Keratinocyte (primary cell): ENCODE results near the gene TSC1. TPM values are rescaled to one million over a fixed set of nuclear protein-coding genes. Genes with fewer than 3 reads are reported as not detected.

Experiments
- DNase-seq: peaks from one replicate; pipeline ENCODE4 v3.0.0-alpha.2; 2011; ENCODE audit warnings: low read depth, missing footprints, low spot score
- FAIRE-seq: peaks from 2 replicates; lab custom pipeline; 2011; peaks lifted over from hg19 to GRCh38; lab: Jason Lieb, UNC
- H2AFZ ChIP-seq: 2 replicates; pipeline ENCODE4 v1.6.0; 2012; ENCODE audit warnings: low read length, control low read depth, inconsistent platforms; ENCODE audit not compliant: control insufficient read depth
- H3K27ac ChIP-seq: 2 replicates; pipeline ENCODE4 v1.5.1; 2011; ENCODE audit warnings: low read length; ENCODE audit not compliant: control insufficient read depth, insufficient read depth
- H3K27me3 ChIP-seq: 3 replicates; pipeline ENCODE4 v1.6.0; 2011; ENCODE audit warnings: low read length; ENCODE audit not compliant: control insufficient read depth, insufficient read depth; ENCODE audit errors: extremely low read depth
- H3K36me3 ChIP-seq, 2 experiments: 2 replicates in 1 of 2; 3 replicates in 1 of 2; pipeline ENCODE4 v1.5.1; 2011; ENCODE audit warnings: low read length in 2 of 2, mild to moderate bottlenecking in 1 of 2; ENCODE audit not compliant: control insufficient read depth in 2 of 2, insufficient read depth in 2 of 2; ENCODE audit errors: extremely low read depth in 1 of 2
- H3K4me1 ChIP-seq: 3 replicates; pipeline ENCODE4 v1.5.1; 2011; ENCODE audit warnings: low read length; ENCODE audit not compliant: control insufficient read depth, insufficient read depth; ENCODE audit errors: extremely low read depth
- H3K4me2 ChIP-seq: 3 replicates; pipeline ENCODE4 v1.6.0; 2011; ENCODE audit warnings: low read depth, low read length; ENCODE audit not compliant: control insufficient read depth, insufficient read depth; ENCODE audit errors: extremely low read depth
- H3K4me3 ChIP-seq, 3 experiments: fragments of 200-600 bp in 1 of 3; sonication (generic) in 1 of 3; 2 replicates in 2 of 3; 3 replicates in 1 of 3; pipeline ENCODE4 v1.5.1; 2011 to 2016; ENCODE audit warnings: low read length in 3 of 3, mild to moderate bottlenecking in 3 of 3, control low read depth in 2 of 3, inconsistent platforms in 1 of 3, low read depth in 1 of 3, mixed read lengths in 1 of 3, mixed run types in 1 of 3, moderate library complexity in 1 of 3; ENCODE audit not compliant: control insufficient read depth in 2 of 3, insufficient read depth in 2 of 3; ENCODE audit errors: extremely low read depth in 1 of 3
- H3K79me2 ChIP-seq: 2 replicates; pipeline ENCODE4 v1.6.0; 2012; ENCODE audit warnings: low read length; ENCODE audit not compliant: control insufficient read depth, insufficient read depth
- H3K9ac ChIP-seq: 3 replicates; pipeline ENCODE4 v1.6.0; 2011; ENCODE audit warnings: low read length; ENCODE audit not compliant: control insufficient read depth, insufficient read depth; ENCODE audit errors: extremely low read depth
- H3K9me1 ChIP-seq: 3 replicates; pipeline ENCODE4 v1.6.0; 2011; ENCODE audit warnings: low read length; ENCODE audit not compliant: control insufficient read depth, insufficient read depth; ENCODE audit errors: extremely low read depth
- H3K9me3 ChIP-seq: 2 replicates; pipeline ENCODE4 v1.5.1; 2012; ENCODE audit warnings: low read depth, low read length; ENCODE audit not compliant: control insufficient read depth
- H4K20me1 ChIP-seq: 3 replicates; pipeline ENCODE4 v1.6.0; 2011; ENCODE audit warnings: low read length; ENCODE audit not compliant: control insufficient read depth, insufficient read depth; ENCODE audit errors: extremely low read depth
- EZH2 ChIP-seq: IDR thresholded peaks from one replicate; pipeline ENCODE4 v1.6.1; 2012; ENCODE audit warnings: inconsistent platforms, mild to moderate bottlenecking, low read length, moderate library complexity
- dilution Hi-C: fragments of 300-500 bp; cut with MboI; formaldehyde crosslinking; loops from one replicate; pipeline ENCODE4 v1.7.0; 2020; ENCODE audit warnings: low sequenced_read_pairs; ENCODE audit not compliant: extremely low pct_ligation_motif_present
- polyA plus RNA-seq, 5 experiments: library from polyadenylated mRNA; depleted of rRNA in 3 of 5; stranded (reverse) in 3 of 5; stranded (forward) in 1 of 5; unstranded in 1 of 5; fragments of >200 nt; gene quantifications; 1 replicate in 1 of 5; 2 replicates in 3 of 5; 3 replicates in 1 of 5; pipeline versions ENCODE4 v1.2.1 to v1.2.3, GENCODE V29; 2011 to 2012; ENCODE audit warnings: missing spikeins in 2 of 5, low read depth in 1 of 5, low replicate concordance in 1 of 5
- TF ChIP-seq, protein P1 (sequence below), 3 experiments: IDR thresholded peaks in 1 of 3; conservative IDR thresholded peaks in 1 of 3; optimal IDR thresholded peaks in 1 of 3; 2 replicates in 2 of 3; 3 replicates in 1 of 3; pipeline versions ENCODE3 to v1.5.1; 2011; ENCODE audit warnings: low read length in 3 of 3, mild to moderate bottlenecking in 3 of 3, moderate library complexity in 2 of 3, control low read depth in 1 of 3, inconsistent platforms in 1 of 3; ENCODE audit not compliant: insufficient read depth in 2 of 3; ENCODE audit errors: extremely low read depth in 1 of 3

TSC1 gene
- polyA plus RNA-seq, 1 donor (not counting 4 experiments of a cell fraction or from before 2014, with no cell fraction given), result 26.1 TPM

DNA sequence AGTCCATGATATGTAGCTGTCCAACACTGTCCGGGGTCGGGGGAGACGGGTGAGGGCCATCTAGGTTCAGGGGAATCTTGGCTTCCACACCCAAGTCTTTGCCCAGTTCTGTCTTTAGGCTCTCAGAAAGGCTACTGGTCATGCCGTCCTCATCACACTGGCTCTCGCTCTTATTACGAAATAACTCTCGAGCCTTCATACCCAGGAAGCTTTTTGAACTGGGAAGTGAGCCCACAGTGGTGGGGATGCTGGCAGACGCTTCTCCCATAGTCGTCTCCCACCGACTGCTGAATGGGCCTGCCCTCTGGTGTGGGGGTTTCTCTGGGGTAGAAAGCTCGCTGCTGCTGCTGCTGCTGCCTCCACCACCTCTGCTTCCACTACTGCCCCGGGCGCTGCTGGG is 48.2 kb downstream of the TSC1 start:
- no peak overlapping the region for H3K27ac ChIP-seq
- H3K4me3 ChIP-seq, result no peak overlapping the region
- H3K9me1 ChIP-seq, result peaks cover 3% of the 10 kb centered on the region
- no peaks in the 10 kb centered on the region for H3K27me3 ChIP-seq
- H3K4me2 ChIP-seq, result no peak overlapping the region
- H2AFZ ChIP-seq, result no peak overlapping the region
- dilution Hi-C loops, result no loop called here
- no peak for TF ChIP-seq EZH2
- TF ChIP-seq, protein P1, sequence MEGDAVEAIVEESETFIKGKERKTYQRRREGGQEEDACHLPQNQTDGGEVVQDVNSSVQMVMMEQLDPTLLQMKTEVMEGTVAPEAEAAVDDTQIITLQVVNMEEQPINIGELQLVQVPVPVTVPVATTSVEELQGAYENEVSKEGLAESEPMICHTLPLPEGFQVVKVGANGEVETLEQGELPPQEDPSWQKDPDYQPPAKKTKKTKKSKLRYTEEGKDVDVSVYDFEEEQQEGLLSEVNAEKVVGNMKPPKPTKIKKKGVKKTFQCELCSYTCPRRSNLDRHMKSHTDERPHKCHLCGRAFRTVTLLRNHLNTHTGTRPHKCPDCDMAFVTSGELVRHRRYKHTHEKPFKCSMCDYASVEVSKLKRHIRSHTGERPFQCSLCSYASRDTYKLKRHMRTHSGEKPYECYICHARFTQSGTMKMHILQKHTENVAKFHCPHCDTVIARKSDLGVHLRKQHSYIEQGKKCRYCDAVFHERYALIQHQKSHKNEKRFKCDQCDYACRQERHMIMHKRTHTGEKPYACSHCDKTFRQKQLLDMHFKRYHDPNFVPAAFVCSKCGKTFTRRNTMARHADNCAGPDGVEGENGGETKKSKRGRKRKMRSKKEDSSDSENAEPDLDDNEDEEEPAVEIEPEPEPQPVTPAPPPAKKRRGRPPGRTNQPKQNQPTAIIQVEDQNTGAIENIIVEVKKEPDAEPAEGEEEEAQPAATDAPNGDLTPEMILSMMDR (optimal IDR thresholded peaks at IDR 0.05 in 1 of 3, IDR thresholded peaks at IDR 0.05 in 1 of 3, conservative IDR thresholded peaks at IDR 0.05 in 1 of 3; ENCODE audit: extremely low read depth in 1 of 3, insufficient read depth in 2 of 3, low read length in 3 of 3), result no peak
- H3K9me3 ChIP-seq, result no peaks in the 10 kb centered on the region
- H4K20me1 ChIP-seq, result no peaks in the 10 kb centered on the region
- H3K36me3 ChIP-seq, result peaks cover 43 to 44% of the 10 kb centered on the region in 2 experiments
- H3K9ac ChIP-seq, result no peak overlapping the region
- FAIRE-seq (no peak), DNase-seq (no peak)
- no peaks in the 10 kb centered on the region for H3K79me2 ChIP-seq
- H3K4me1 ChIP-seq, result peaks cover 16% of the 10 kb centered on the region

DNA sequence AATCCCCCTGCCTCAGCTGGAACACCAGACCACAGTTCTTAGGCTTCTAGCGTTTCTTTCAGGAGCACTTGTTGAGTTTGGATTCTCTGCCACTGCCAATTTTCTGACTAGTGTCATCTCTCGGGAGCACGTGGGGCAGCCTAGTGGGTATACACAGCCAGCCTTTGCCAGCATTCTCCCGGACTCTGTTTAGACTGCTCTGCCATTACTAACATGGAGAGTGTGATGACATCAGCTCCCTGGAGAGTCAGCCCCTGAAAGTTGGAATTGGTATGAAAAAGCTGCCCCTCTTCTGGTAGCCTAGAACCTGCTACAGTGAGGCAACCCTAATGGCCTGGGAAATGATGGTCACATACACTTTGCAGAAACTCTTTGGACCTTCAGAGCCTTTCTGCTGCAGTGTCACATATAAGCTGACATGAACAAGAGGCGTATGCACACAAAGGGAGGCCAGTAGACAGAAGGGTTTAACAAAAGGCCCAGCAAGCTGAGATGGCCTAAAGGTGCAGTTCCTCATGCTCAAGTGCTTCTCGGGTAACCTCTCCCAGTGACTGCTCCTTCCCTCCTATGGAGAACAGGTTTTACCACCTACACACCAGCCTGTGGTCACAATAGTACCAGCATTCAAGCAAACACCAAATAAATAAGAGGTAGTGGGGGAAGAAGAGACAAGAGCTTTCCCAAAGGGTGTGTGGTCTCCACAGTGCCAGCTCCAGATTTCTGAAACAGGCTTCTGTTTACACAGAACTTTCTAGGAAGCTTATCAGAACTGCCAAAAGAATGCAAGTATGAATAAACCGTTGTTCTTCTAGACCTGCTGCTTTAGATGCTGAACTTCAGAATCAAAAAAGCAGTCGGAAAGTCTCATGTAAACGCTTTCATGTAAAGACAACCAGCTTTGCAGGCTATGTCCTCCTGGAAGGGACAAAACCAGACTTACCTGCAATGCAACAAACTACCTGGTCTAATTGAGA is 49.3 kb downstream of the TSC1 start:
- TF ChIP-seq, protein P1 (optimal IDR thresholded peaks at IDR 0.05 in 1 of 3, IDR thresholded peaks at IDR 0.05 in 1 of 3, conservative IDR thresholded peaks at IDR 0.05 in 1 of 3; ENCODE audit: extremely low read depth in 1 of 3, insufficient read depth in 2 of 3, low read length in 3 of 3), result no peak
- no peak for TF ChIP-seq EZH2
- dilution Hi-C loops, result no loop called here
- H4K20me1 ChIP-seq, result no peaks in the 10 kb centered on the region
- H3K79me2 ChIP-seq, result no peaks in the 10 kb centered on the region
- H2AFZ ChIP-seq, result no peak overlapping the region
- no peak overlapping the region for H3K27ac ChIP-seq
- H3K9me3 ChIP-seq, result no peaks in the 10 kb centered on the region
- H3K9me1 ChIP-seq, result peaks cover 3% of the 10 kb centered on the region
- peaks cover 16% of the 10 kb centered on the region for H3K4me1 ChIP-seq
- H3K36me3 ChIP-seq, result peaks cover 32 to 37% of the 10 kb centered on the region in 2 experiments
- no peaks in the 10 kb centered on the region for H3K27me3 ChIP-seq
- no peak overlapping the region for H3K4me2 ChIP-seq
- no peak overlapping the region for H3K4me3 ChIP-seq
- FAIRE-seq (no peak), DNase-seq (no peak)
- no peak overlapping the region for H3K9ac ChIP-seq
